ENCODE data around the gene TIMM29.

The TIMM29 gene

DNA sequence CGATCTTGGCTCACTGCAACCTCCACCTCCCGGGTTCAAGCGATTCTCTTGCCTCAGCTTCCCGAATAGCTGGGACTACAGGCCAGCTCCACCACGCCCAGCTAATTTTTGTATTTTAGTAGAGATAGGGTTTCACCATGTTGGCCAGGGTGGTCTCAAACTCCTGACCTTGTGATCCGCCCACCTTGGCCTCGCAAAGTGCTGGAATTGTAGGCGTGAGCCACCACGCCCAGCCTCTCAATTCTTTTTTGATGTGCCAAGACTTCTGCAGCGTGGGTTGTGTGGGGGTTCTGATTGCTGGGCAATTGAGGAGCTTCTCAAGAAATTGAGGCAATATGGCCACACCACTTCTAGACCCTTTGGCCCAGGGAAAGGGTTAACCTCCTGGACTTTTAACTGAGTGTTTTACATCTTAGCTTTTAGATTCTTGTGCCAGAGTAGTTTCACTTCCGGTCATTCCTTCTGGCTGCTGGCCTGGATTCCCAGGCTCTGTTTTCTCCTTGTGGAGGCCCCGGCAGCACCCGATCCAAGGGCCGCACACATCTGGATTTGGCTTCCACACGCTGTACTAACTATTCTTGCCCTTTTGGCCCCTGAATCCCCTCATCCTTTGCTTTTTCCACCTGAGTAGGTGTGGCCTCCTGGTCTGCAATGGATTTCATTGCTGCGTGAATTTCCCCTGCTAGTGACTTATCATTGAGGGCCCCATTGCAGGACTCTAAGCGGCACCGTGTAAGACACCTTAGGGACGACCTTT is 46.9 kb downstream of the TIMM29 start:
- Histone ChIP-seq H3K9me3 (replicated peaks in 1 of 2; ENCODE audit: control insufficient read depth in 2 of 2, insufficient read depth in 1 of 2, low read depth in 1 of 2, low read length in 2 of 2) (peaks cover 2 to 23% of the 10 kb centered on the region in 2 donors), H3K18ac (ENCODE audit: low read length) (no peak overlapping the region), H3K4me3 (ENCODE audit: low read length in 2 of 2) (no peak overlapping the region), H2BK120ac (ENCODE audit: low read depth, low read length) (no peak overlapping the region), H3K27me3 (ENCODE audit: control insufficient read depth in 3 of 3, insufficient read depth in 3 of 3, low read depth in 1 of 3, low read length in 3 of 3) (no peaks in the 10 kb centered on the region), H3K9ac (ENCODE audit: low read depth, low read length, poor library complexity) (no peak overlapping the region), H3K4ac (ENCODE audit: low read length) (no peak overlapping the region), H3K4me1 (ENCODE audit: control insufficient read depth in 2 of 2, insufficient read depth in 1 of 2, low read depth in 1 of 2, low read length in 2 of 2) (peaks cover 0 to 2% of the 10 kb centered on the region in 2 donors), H3K27ac (replicated peaks; ENCODE audit: low read length) (no peak overlapping the region), H4K91ac (ENCODE audit: low read depth, low read length, poor library complexity) (no peak overlapping the region), H4K8ac (ENCODE audit: low read depth, low read length) (no peak overlapping the region), H3K4me2 (ENCODE audit: insufficient read depth, low read length, poor library complexity, severe bottlenecking) (peak overlapping the region; percentile 3), H3K14ac (ENCODE audit: low read length) (no peak overlapping the region), H3K79me1 (ENCODE audit: low read depth, low read length) (peaks cover 8% of the 10 kb centered on the region), H3K36me3 (replicated peaks in 1 of 2; ENCODE audit: control insufficient read depth in 2 of 2, insufficient read depth in 2 of 2, low read length in 2 of 2) (peaks cover 11 to 66% of the 10 kb centered on the region in 2 donors), H2BK12ac (ENCODE audit: low read length) (no peak overlapping the region), H2BK5ac (ENCODE audit: low read length) (no peak overlapping the region), H3K23ac (ENCODE audit: low read depth, low read length, poor library complexity) (no peak overlapping the region), H2BK15ac (ENCODE audit: low read length) (no peak overlapping the region), H2AK5ac (ENCODE audit: low read depth, low read length) (no peak overlapping the region), H2AFZ (ENCODE audit: low read length) (no peak overlapping the region)
- DNase-seq (ENCODE audit: low spot score): no peak
- no CpG with 5 or more reads among the region's 19 CpGs for WGBS, 2 donors (ENCODE audit: extremely low coverage in 2 of 2, insufficient read length in 2 of 2, insufficient replicate concordance in 1 of 2)

DNA sequence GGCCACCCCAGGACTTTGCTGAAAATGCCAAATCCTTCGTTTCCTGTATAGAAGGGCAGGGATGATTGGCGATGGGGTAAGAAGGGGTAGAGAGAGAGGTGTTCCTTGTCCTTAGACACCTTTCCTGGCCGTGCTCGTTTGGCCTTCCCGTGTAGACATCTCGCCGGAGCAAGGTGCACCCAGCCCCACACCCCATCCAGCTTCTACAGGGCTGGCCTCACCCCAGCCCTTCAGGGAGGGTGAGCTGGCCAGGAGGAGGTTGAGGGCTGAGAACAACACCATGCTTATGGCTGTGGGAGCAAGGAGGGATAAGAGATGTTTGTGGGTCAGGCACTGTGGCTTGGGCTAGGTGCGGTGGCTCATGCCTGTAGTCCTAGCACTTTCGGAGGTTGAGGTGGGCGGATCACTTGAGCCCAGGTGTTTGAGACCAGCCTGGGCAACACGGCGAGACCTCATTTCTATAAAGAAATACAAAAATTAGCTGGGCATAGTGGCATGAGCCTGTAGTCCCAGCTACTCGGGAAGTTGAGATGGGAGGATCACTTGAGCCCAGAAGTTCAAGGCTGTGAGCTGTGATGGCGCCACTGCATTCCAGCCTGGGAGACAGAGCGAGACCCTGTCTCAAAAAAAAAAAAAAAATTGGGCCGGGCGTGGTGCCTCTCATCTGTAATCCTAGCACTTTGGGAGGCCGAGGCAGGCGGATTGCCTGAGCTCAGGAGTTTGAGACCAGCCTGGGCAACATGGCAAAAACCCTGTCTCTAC is 47.7 kb downstream of the TIMM29 start:
- H3K4me1 ChIP-seq (ENCODE audit: control insufficient read depth in 2 of 2, insufficient read depth in 1 of 2, low read depth in 1 of 2, low read length in 2 of 2): peaks cover 0 to 2% of the 10 kb centered on the region in 2 donors
- no peaks in the 10 kb centered on the region for H3K27me3 ChIP-seq (ENCODE audit: control insufficient read depth in 3 of 3, insufficient read depth in 3 of 3, low read depth in 1 of 3, low read length in 3 of 3)
- H2BK120ac ChIP-seq (ENCODE audit: low read depth, low read length): no peak overlapping the region
- no peak overlapping the region for H3K27ac ChIP-seq (replicated peaks; ENCODE audit: low read length)
- H3K36me3 ChIP-seq (replicated peaks in 1 of 2; ENCODE audit: control insufficient read depth in 2 of 2, insufficient read depth in 2 of 2, low read length in 2 of 2): peaks cover 15 to 71% of the 10 kb centered on the region in 2 donors
- H3K23ac ChIP-seq (ENCODE audit: low read depth, low read length, poor library complexity): no peak overlapping the region
- peak overlapping the region; percentile 24 for H3K9ac ChIP-seq (ENCODE audit: low read depth, low read length, poor library complexity)
- no peak overlapping the region for H3K4ac ChIP-seq (ENCODE audit: low read length)
- peaks cover 13% of the 10 kb centered on the region for H3K79me1 ChIP-seq (ENCODE audit: low read depth, low read length)
- no CpG with 5 or more reads among the region's 19 CpGs for WGBS, 2 donors (ENCODE audit: extremely low coverage in 2 of 2, insufficient read length in 2 of 2, insufficient replicate concordance in 1 of 2)
- H3K9me3 ChIP-seq (replicated peaks in 1 of 2; ENCODE audit: control insufficient read depth in 2 of 2, insufficient read depth in 1 of 2, low read depth in 1 of 2, low read length in 2 of 2): peaks cover 2 to 23% of the 10 kb centered on the region in 2 donors
- no peak overlapping the region for H2BK15ac ChIP-seq (ENCODE audit: low read length)
- H3K14ac ChIP-seq (ENCODE audit: low read length): peak overlapping the region; percentile 91
- no peak overlapping the region for H2AK5ac ChIP-seq (ENCODE audit: low read depth, low read length)
- no peak overlapping the region for H4K8ac ChIP-seq (ENCODE audit: low read depth, low read length)
- H4K91ac ChIP-seq (ENCODE audit: low read depth, low read length, poor library complexity): no peak overlapping the region
- H3K18ac ChIP-seq (ENCODE audit: low read length): no peak overlapping the region
- H2AFZ ChIP-seq (ENCODE audit: low read length): no peak overlapping the region
- no peak overlapping the region for H3K4me2 ChIP-seq (ENCODE audit: insufficient read depth, low read length, poor library complexity, severe bottlenecking)
- H3K4me3 ChIP-seq (ENCODE audit: low read length in 2 of 2): no peak overlapping the region
- no peak overlapping the region for H2BK5ac ChIP-seq (ENCODE audit: low read length)
- no peak overlapping the region for H2BK12ac ChIP-seq (ENCODE audit: low read length)
- no peak for DNase-seq (ENCODE audit: low spot score)

DNA sequence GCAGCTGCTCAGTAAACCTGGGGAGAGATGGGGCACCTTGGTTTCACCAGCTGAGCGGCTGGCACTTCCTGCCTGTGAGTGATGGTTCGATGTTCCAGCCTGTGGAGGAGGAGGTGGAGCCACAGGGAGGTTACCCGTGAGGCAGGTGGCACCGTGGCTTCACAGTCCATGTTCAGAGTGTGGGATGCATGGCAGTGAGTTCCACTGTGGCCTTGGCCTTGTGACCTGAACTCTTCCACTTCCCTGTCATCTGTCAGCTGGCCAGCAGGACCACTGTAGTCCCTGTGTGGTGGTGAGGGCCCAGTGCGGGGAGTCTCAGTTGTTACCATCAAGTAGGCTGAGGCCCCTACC is 49.1 kb downstream of the TIMM29 start:
- WGBS, 2 donors (ENCODE audit: extremely low coverage in 2 of 2, insufficient read length in 2 of 2, insufficient replicate concordance in 1 of 2): no CpG with 5 or more reads among the region's 5 CpGs
- Histone ChIP-seq H3K14ac (ENCODE audit: low read length) (no peak overlapping the region), H2BK12ac (ENCODE audit: low read length) (no peak overlapping the region), H2BK15ac (ENCODE audit: low read length) (no peak overlapping the region), H2BK120ac (ENCODE audit: low read depth, low read length) (no peak overlapping the region), H2BK5ac (ENCODE audit: low read length) (no peak overlapping the region), H4K91ac (ENCODE audit: low read depth, low read length, poor library complexity) (no peak overlapping the region), H3K27me3 (ENCODE audit: control insufficient read depth in 3 of 3, insufficient read depth in 3 of 3, low read depth in 1 of 3, low read length in 3 of 3) (no peaks in the 10 kb centered on the region), H3K9me3 (replicated peaks in 1 of 2; ENCODE audit: control insufficient read depth in 2 of 2, insufficient read depth in 1 of 2, low read depth in 1 of 2, low read length in 2 of 2) (peaks cover 2 to 18% of the 10 kb centered on the region in 2 donors), H3K79me1 (ENCODE audit: low read depth, low read length) (peaks cover 16% of the 10 kb centered on the region), H3K27ac (replicated peaks; ENCODE audit: low read length) (no peak overlapping the region), H3K4me2 (ENCODE audit: insufficient read depth, low read length, poor library complexity, severe bottlenecking) (no peak overlapping the region), H3K18ac (ENCODE audit: low read length) (no peak overlapping the region), H3K9ac (ENCODE audit: low read depth, low read length, poor library complexity) (no peak overlapping the region), H3K4me3 (ENCODE audit: low read length in 2 of 2) (peak overlapping the region in 1 of 2 donors; percentile 13), H4K8ac (ENCODE audit: low read depth, low read length) (no peak overlapping the region), H3K4ac (ENCODE audit: low read length) (no peak overlapping the region), H2AK5ac (ENCODE audit: low read depth, low read length) (no peak overlapping the region), H3K4me1 (ENCODE audit: control insufficient read depth in 2 of 2, insufficient read depth in 1 of 2, low read depth in 1 of 2, low read length in 2 of 2) (peaks cover 0 to 2% of the 10 kb centered on the region in 2 donors), H3K23ac (ENCODE audit: low read depth, low read length, poor library complexity) (no peak overlapping the region), H3K36me3 (replicated peaks in 1 of 2; ENCODE audit: control insufficient read depth in 2 of 2, insufficient read depth in 2 of 2, low read length in 2 of 2) (peaks cover 15 to 72% of the 10 kb centered on the region in 2 donors), H2AFZ (ENCODE audit: low read length) (no peak overlapping the region)
- DNase-seq (ENCODE audit: low spot score): no peak
